HUES48 (cell line): ENCODE measurements around the gene TUBB8.

ENCODE experiments used
- H3K27ac ChIP-seq: one replicate; pipeline ENCODE4 v1.7.0; 2013; ENCODE audit warnings: low read depth, low read length, inconsistent platforms
- H3K27me3 ChIP-seq: 2 replicates; pipeline ENCODE4 v1.6.1; 2013; ENCODE audit warnings: mild to moderate bottlenecking, low read length; ENCODE audit not compliant: control insufficient read depth, insufficient read depth
- H3K36me3 ChIP-seq: 2 replicates; pipeline ENCODE4 v1.6.1; 2013; ENCODE audit warnings: low read length; ENCODE audit not compliant: control insufficient read depth, insufficient read depth
- H3K4me1 ChIP-seq: 2 replicates; pipeline ENCODE4 v1.6.1; 2013; ENCODE audit warnings: mild to moderate bottlenecking, low read length; ENCODE audit not compliant: control insufficient read depth, insufficient read depth
- H3K4me3 ChIP-seq: 2 replicates; pipeline ENCODE4 v1.5.1; 2013; ENCODE audit warnings: mild to moderate bottlenecking, low read depth, low read length
- H3K9ac ChIP-seq: 2 replicates; pipeline ENCODE4 v1.6.1; 2013; ENCODE audit warnings: mild to moderate bottlenecking, low read depth, low read length, moderate library complexity
- H3K9me3 ChIP-seq: 2 replicates; pipeline ENCODE4 v1.6.1; 2013; ENCODE audit warnings: low read length; ENCODE audit not compliant: control insufficient read depth, insufficient read depth

The TUBB8 gene

GRCh38 chr10:48996-49395 is at the start of gene TUBB8:
TUBB8 (minus strand) TSS chr10:49296; CDS start chr10:49238, 58 bp downstream.
- H3K9ac ChIP-seq: no peak within 1 kb of the TSS
- H3K27me3 ChIP-seq: no peaks in the 10 kb centered on the region
- H3K4me1 ChIP-seq: no peaks in the 10 kb centered on the region

GRCh38 chr10:96466-96865 is 47.4 kb upstream of the TUBB8 start:
- Histone ChIP-seq H3K27me3 (no peaks in the 10 kb centered on the region), H3K27ac (no peak overlapping the region), H3K9me3 (peaks cover 41% of the 10 kb centered on the region), H3K9ac (no peak overlapping the region), H3K4me3 (no peak overlapping the region), H3K4me1 (no peaks in the 10 kb centered on the region), H3K36me3 (no peaks in the 10 kb centered on the region)

More at GRCh38 chr10:48996-49395, at the start of gene TUBB8:
- H3K9me3 ChIP-seq: no peaks in the 10 kb centered on the region; the same call in 1 of the 2 replicates
- no peak within 1 kb of the TSS for H3K4me3 ChIP-seq
- no peak within 1 kb of the TSS for H3K27ac ChIP-seq
- no peaks in the 10 kb centered on the region for H3K36me3 ChIP-seq

GRCh38 chr10:95356-96115 is 46.4 kb upstream of the TUBB8 start:
- no peak overlapping the region for H3K9ac ChIP-seq

GRCh38 chr10:94613-95012 is 45.5 kb upstream of the TUBB8 start:
- H3K27ac ChIP-seq: no peak overlapping the region
- H3K9me3 ChIP-seq: peaks cover 34% of the 10 kb centered on the region
- no peak overlapping the region for H3K4me3 ChIP-seq
- H3K36me3 ChIP-seq: no peaks in the 10 kb centered on the region
- no peaks in the 10 kb centered on the region for H3K27me3 ChIP-seq
- H3K4me1 ChIP-seq: no peaks in the 10 kb centered on the region
- no peak overlapping the region for H3K9ac ChIP-seq

More at GRCh38 chr10:95356-96115, 46.4 kb upstream of the TUBB8 start:
- H3K4me3 ChIP-seq: no peak overlapping the region
- no peaks in the 10 kb centered on the region for H3K27me3 ChIP-seq
- peaks cover 38% of the 10 kb centered on the region for H3K9me3 ChIP-seq
- H3K4me1 ChIP-seq: no peaks in the 10 kb centered on the region
- H3K36me3 ChIP-seq: no peaks in the 10 kb centered on the region
- H3K27ac ChIP-seq: no peak overlapping the region

- Histone ChIP-seq H3K4me1 (no peaks in the 10 kb centered on the region), H3K27me3 (no peaks in the 10 kb centered on the region), H3K27ac (no peak overlapping the region), H3K9ac (no peak overlapping the region), H3K36me3 (no peaks in the 10 kb centered on the region), H3K4me3 (no peak overlapping the region), H3K9me3 (peaks cover 29% of the 10 kb centered on the region)
Measured at GRCh38 chr10:92846-93245, 43.8 kb upstream of the TUBB8 start.

- Histone ChIP-seq H3K36me3 (no peaks in the 10 kb centered on the region), H3K9ac (no peak overlapping the region), H3K4me1 (no peaks in the 10 kb centered on the region), H3K27me3 (no peaks in the 10 kb centered on the region), H3K4me3 (no peak overlapping the region), H3K27ac (no peak overlapping the region), H3K9me3 (peaks cover 22% of the 10 kb centered on the region)
Measured at GRCh38 chr10:92153-92552, 43.1 kb upstream of the TUBB8 start.

- Histone ChIP-seq H3K9me3 (peaks cover 18% of the 10 kb centered on the region), H3K27me3 (no peaks in the 10 kb centered on the region), H3K4me3 (no peak overlapping the region), H3K9ac (no peak overlapping the region), H3K27ac (no peak overlapping the region), H3K36me3 (no peaks in the 10 kb centered on the region), H3K4me1 (no peaks in the 10 kb centered on the region)
Measured at GRCh38 chr10:91313-91712, 42.2 kb upstream of the TUBB8 start.

GRCh38 chr10:90161-90560 is 41.1 kb upstream of the TUBB8 start:
- Histone ChIP-seq H3K9me3 (peaks cover 7% of the 10 kb centered on the region), H3K4me3 (no peak overlapping the region), H3K27me3 (no peaks in the 10 kb centered on the region), H3K27ac (no peak overlapping the region), H3K9ac (no peak overlapping the region), H3K4me1 (no peaks in the 10 kb centered on the region), H3K36me3 (no peaks in the 10 kb centered on the region)

GRCh38 chr10:89248-89647 is 40.2 kb upstream of the TUBB8 start:
- Histone ChIP-seq H3K27ac (no peak overlapping the region), H3K4me1 (no peaks in the 10 kb centered on the region), H3K27me3 (no peaks in the 10 kb centered on the region), H3K9me3 (peaks cover 3% of the 10 kb centered on the region; the same call in 1 of the 2 replicates), H3K9ac (no peak overlapping the region), H3K4me3 (no peak overlapping the region), H3K36me3 (no peaks in the 10 kb centered on the region)

GRCh38 chr10:88253-88652 is 39.2 kb upstream of the TUBB8 start:
- Histone ChIP-seq H3K27me3 (no peaks in the 10 kb centered on the region), H3K36me3 (no peaks in the 10 kb centered on the region), H3K9ac (no peak overlapping the region), H3K4me3 (no peak overlapping the region), H3K4me1 (no peaks in the 10 kb centered on the region), H3K27ac (no peak overlapping the region), H3K9me3 (peaks cover 3% of the 10 kb centered on the region; the same call in 1 of the 2 replicates)

- no peaks in the 10 kb centered on the region for H3K27me3 ChIP-seq
- no peaks in the 10 kb centered on the region for H3K4me1 ChIP-seq
- H3K9ac ChIP-seq: no peak overlapping the region
- H3K4me3 ChIP-seq: no peak overlapping the region
- H3K36me3 ChIP-seq: no peaks in the 10 kb centered on the region
- no peak overlapping the region for H3K27ac ChIP-seq
- H3K9me3 ChIP-seq: peaks cover 3% of the 10 kb centered on the region; the same call in 1 of the 2 replicates
Measured at GRCh38 chr10:87177-88080, 38.3 kb upstream of the TUBB8 start.
